ENCODE results near the gene ZKSCAN4. TPM values are rescaled to one million over a fixed set of nuclear protein-coding genes. Genes with fewer than 3 reads are reported as not detected.

ZKSCAN4 gene
- polyA plus RNA-seq, 6 donors from 2014 or later, result 4.5 to 8.7 (median 5.1) TPM; not detected in 1

Other genes with a start within 250 kb of the ZKSCAN4 start
- gene ZNF165, start 171.7 kb downstream of the ZKSCAN4 start, polyA plus RNA-seq (ENCODE audit: low read depth in 6 of 6), result 1 to 10 TPM; 3.6 to 7.1 (median 5.3) TPM
- gene ZSCAN16, start 127.7 kb downstream of the ZKSCAN4 start, polyA plus RNA-seq (ENCODE audit: low read depth in 6 of 6), result 10 to 100 TPM; 11.3 to 21.3 (median 14.7) TPM
- gene ZKSCAN8, start 110.4 kb downstream of the ZKSCAN4 start, polyA plus RNA-seq (ENCODE audit: low read depth in 6 of 6), result 1 to 10 TPM in 4 of 6 donors, under 1 TPM in 1, not detected in 1; 0.95 to 2.6 (median 1.1) TPM
- 10 to 100 TPM in 3 of 6 donors, 1 to 10 TPM in 2, not detected in 1; 8.1 to 12.2 (median 10.0) TPM for gene ZSCAN9, start 27.0 kb downstream of the ZKSCAN4 start, polyA plus RNA-seq (ENCODE audit: low read depth in 6 of 6)
- gene NKAPL, start 7.0 kb upstream of the ZKSCAN4 start, polyA plus RNA-seq (ENCODE audit: low read depth in 6 of 6), result under 1 TPM in 4 of 6 donors, not detected in 2; 0.25 to 0.61 (median 0.40) TPM
- gene ZSCAN26, start 14.9 kb upstream of the ZKSCAN4 start, polyA plus RNA-seq (ENCODE audit: low read depth in 6 of 6), result 10 to 100 TPM in 5 of 6 donors, 1 to 10 TPM in 1; 4.8 to 22.1 (median 18.3) TPM
- gene PGBD1, start 29.3 kb upstream of the ZKSCAN4 start, polyA plus RNA-seq (ENCODE audit: low read depth in 6 of 6), result under 1 TPM in 4 of 6 donors, not detected in 2; 0.25 to 0.86 (median 0.65) TPM
- gene ZSCAN31, start 83.9 kb upstream of the ZKSCAN4 start, polyA plus RNA-seq (ENCODE audit: low read depth in 6 of 6), result 1 to 10 TPM in 3 of 6 donors, under 1 TPM in 2, not detected in 1; 0.54 to 3.3 (median 1.5) TPM
- 1 to 10 TPM in 5 of 6 donors, under 1 TPM in 1; 0.80 to 4.8 (median 3.4) TPM for gene ZKSCAN3, start 97.7 kb upstream of the ZKSCAN4 start, polyA plus RNA-seq (ENCODE audit: low read depth in 6 of 6)
- gene ZSCAN12, start 147.5 kb upstream of the ZKSCAN4 start, polyA plus RNA-seq (ENCODE audit: low read depth in 6 of 6), result 1 to 10 TPM; 2.3 to 6.3 (median 3.8) TPM
- not detected for gene ZSCAN23, start 191.2 kb upstream of the ZKSCAN4 start, polyA plus RNA-seq (ENCODE audit: low read depth in 6 of 6)